Smooth muscle cell (in vitro differentiated cells): Measurements from ENCODE around the gene ARPP21. TPM values are rescaled to one million over a fixed set of nuclear protein-coding genes. Genes with fewer than 3 reads are reported as not detected.

Source experiments
- DNase-seq: peaks from one replicate; lab custom pipeline; 2025; ENCODE audit not compliant: unreplicated experiment; lab: John Stamatoyannopoulos, UW
- H2AFZ ChIP-seq: fragments of 200-600 bp; sonication (generic); 2 replicates; pipeline ENCODE4 v1.6.0; 2016; ENCODE audit warnings: antibody characterized with exemption, low read depth, mild to moderate bottlenecking
- H3F3A ChIP-seq: fragments of 200-600 bp; sonication (generic); 2 replicates; pipeline ENCODE4 v1.6.0; 2017; ENCODE audit warnings: antibody characterized with exemption, low read depth
- H3K27ac ChIP-seq: fragments of 200-600 bp; sonication (generic); 2 replicates; pipeline ENCODE4 v1.5.1; 2016; ENCODE audit warnings: low read depth, mild to moderate bottlenecking
- H3K27me3 ChIP-seq: fragments of 200-600 bp; sonication (generic); 2 replicates; pipeline ENCODE4 v1.6.1; 2016; ENCODE audit warnings: low read depth, mild to moderate bottlenecking
- H3K36me3 ChIP-seq: fragments of 200-600 bp; sonication (generic); 2 replicates; pipeline ENCODE4 v1.5.1; 2016; ENCODE audit warnings: low read depth
- H3K4me1 ChIP-seq: fragments of 200-600 bp; sonication (generic); 2 replicates; pipeline ENCODE4 v1.5.1; 2016; ENCODE audit warnings: low read depth
- H3K4me2 ChIP-seq: fragments of 200-600 bp; sonication (generic); 2 replicates; pipeline ENCODE4 v1.6.0; 2016; ENCODE audit warnings: mild to moderate bottlenecking
- H3K4me3 ChIP-seq: fragments of 200-600 bp; sonication (generic); 2 replicates; pipeline ENCODE4 v1.5.1; 2016; ENCODE audit warnings: mild to moderate bottlenecking
- H3K79me2 ChIP-seq: fragments of 200-600 bp; sonication (generic); 2 replicates; pipeline ENCODE4 v1.6.0; 2016; ENCODE audit warnings: low read depth, mild to moderate bottlenecking
- H3K9ac ChIP-seq: fragments of 200-600 bp; sonication (generic); 2 replicates; pipeline ENCODE4 v1.6.0; 2016; ENCODE audit warnings: low read depth
- H3K9me3 ChIP-seq: fragments of 200-600 bp; sonication (generic); replicated peaks from 2 replicates; pipeline ENCODE4 v1.5.1; 2016; ENCODE audit warnings: low read depth
- H4K20me1 ChIP-seq: fragments of 200-600 bp; sonication (generic); 2 replicates; pipeline ENCODE4 v1.6.0; 2016; ENCODE audit warnings: low read depth
- WGBS: methylation state at CpG from one replicate; pipeline ENCODE4 v1.1.7; 2016; ENCODE audit warnings: low lambda C conversion rate; 5-methylcytosine and 5-hydroxymethylcytosine counted together
- polyA plus RNA-seq: library from polyadenylated mRNA; unstranded; fragments of >200 nt; fragmentation: Nextera tagmentation; extraction: Ambion mirVana; gene quantifications from 2 replicates; pipeline ENCODE4 v1.2.1, GENCODE V29; 2016
- total RNA-seq: library from RNA; depleted of rRNA; stranded (reverse); fragments of >200 nt; gene quantifications from 2 replicates; pipeline ENCODE4 v1.2.3, GENCODE V29; 2014
- TF ChIP-seq, protein P1 (sequence below): fragments of 200-600 bp; sonication (generic); IDR thresholded peaks from 2 replicates; pipeline ENCODE4 v1.5.1; 2017; ENCODE audit warnings: borderline replicate concordance, mild to moderate bottlenecking, antibody characterized with exemption; ENCODE audit not compliant: insufficient read depth, poor library complexity, severe bottlenecking

The ARPP21 gene
- total and polyA plus RNA-seq, 2 experiments from 2014 or later: not detected

DNA sequence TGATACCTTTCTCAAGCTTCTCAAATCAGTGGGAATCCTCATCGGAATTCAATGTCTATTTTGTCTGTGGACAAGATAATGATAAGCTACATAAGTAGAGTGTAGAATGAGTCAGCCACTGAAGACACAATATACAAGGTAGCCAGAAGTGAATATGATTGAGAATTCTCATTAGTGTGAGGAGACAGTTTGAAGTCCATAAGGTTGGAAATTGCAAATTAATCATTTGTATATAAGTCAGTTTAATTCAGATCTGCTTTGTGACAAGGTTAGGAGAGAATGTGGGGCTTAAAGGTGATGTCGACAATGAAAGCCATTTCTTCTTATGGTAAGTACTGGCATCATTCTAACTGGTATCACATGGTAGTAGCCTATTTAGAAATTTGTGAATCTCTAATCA, 4.2 kb downstream of the ARPP21 start:
- H3K4me2 ChIP-seq: no peak overlapping the region
- H3F3A ChIP-seq: no peaks in the 10 kb centered on the region
- H3K9ac ChIP-seq: no peak overlapping the region
- no peaks in the 10 kb centered on the region for H3K4me1 ChIP-seq
- H3K36me3 ChIP-seq: no peaks in the 10 kb centered on the region
- TF ChIP-seq, protein P1, sequence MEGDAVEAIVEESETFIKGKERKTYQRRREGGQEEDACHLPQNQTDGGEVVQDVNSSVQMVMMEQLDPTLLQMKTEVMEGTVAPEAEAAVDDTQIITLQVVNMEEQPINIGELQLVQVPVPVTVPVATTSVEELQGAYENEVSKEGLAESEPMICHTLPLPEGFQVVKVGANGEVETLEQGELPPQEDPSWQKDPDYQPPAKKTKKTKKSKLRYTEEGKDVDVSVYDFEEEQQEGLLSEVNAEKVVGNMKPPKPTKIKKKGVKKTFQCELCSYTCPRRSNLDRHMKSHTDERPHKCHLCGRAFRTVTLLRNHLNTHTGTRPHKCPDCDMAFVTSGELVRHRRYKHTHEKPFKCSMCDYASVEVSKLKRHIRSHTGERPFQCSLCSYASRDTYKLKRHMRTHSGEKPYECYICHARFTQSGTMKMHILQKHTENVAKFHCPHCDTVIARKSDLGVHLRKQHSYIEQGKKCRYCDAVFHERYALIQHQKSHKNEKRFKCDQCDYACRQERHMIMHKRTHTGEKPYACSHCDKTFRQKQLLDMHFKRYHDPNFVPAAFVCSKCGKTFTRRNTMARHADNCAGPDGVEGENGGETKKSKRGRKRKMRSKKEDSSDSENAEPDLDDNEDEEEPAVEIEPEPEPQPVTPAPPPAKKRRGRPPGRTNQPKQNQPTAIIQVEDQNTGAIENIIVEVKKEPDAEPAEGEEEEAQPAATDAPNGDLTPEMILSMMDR: no peak
- no peak overlapping the region for H2AFZ ChIP-seq
- H3K4me3 ChIP-seq: no peak overlapping the region
- H3K9me3 ChIP-seq: no peaks in the 10 kb centered on the region
- peaks cover 62% of the 10 kb centered on the region for H3K27me3 ChIP-seq
- 80% methylated on average over 2 of the region's 2 CpGs for WGBS
- no peaks in the 10 kb centered on the region for H3K79me2 ChIP-seq
- H3K27ac ChIP-seq: no peak overlapping the region
- DNase-seq: no peak
- no peaks in the 10 kb centered on the region for H4K20me1 ChIP-seq

DNA sequence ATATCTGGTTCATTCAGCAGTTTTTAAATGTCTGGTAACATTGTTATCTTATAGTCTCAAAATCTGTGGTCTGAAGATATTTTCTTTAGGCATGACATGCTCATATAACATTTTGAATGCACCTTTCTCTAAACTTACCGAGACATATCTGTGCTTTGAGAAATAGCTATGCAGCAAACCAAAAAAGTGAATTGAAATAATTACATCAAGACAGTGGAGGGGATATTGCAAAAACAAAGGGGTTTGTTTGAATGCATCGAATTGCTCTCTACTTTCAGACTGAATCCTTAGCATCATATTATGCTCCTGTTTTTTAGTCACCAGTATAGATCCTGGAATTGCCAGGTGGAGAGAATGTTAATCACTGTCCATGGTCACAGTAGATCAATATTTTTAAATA, 5.1 kb downstream of the ARPP21 start:
- Histone ChIP-seq H3K79me2 (no peaks in the 10 kb centered on the region), H4K20me1 (no peaks in the 10 kb centered on the region), H3K4me1 (no peaks in the 10 kb centered on the region), H3K27ac (no peak overlapping the region), H3K4me2 (no peak overlapping the region), H3K9me3 (no peaks in the 10 kb centered on the region), H3K27me3 (peaks cover 52% of the 10 kb centered on the region), H3K36me3 (no peaks in the 10 kb centered on the region), H3K4me3 (no peak overlapping the region), H2AFZ (no peak overlapping the region), H3F3A (no peaks in the 10 kb centered on the region), H3K9ac (no peak overlapping the region)
- WGBS: 85% methylated on average over 2 of the region's 2 CpGs
- DNase-seq: no peak
- TF ChIP-seq, protein P1: no peak

DNA sequence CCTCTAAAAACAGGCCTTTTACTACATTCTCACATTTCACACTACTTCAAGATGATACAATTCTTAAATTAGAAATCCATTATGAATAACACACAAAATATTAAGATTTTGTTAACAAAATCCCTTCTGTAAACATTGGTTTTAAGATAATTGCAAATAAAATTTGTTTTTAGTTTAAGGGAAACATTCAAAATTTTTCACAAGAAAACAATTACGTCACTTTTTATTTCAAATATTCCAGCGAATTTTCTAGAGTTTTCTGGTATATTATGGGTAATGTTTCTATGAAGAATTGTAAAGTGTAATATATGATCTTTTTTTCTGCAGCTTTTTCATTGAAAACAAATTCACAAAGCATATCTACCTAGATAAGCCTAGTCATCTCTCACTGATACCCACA, 5.9 kb downstream of the ARPP21 start:
- no peaks in the 10 kb centered on the region for H4K20me1 ChIP-seq
- no peak overlapping the region for H3K4me3 ChIP-seq
- H3K27ac ChIP-seq: no peak overlapping the region
- no peaks in the 10 kb centered on the region for H3K9me3 ChIP-seq
- WGBS: 75% methylated on average over 2 of the region's 2 CpGs
- TF ChIP-seq, protein P1: no peak
- no peaks in the 10 kb centered on the region for H3K36me3 ChIP-seq
- no peaks in the 10 kb centered on the region for H3F3A ChIP-seq
- no peaks in the 10 kb centered on the region for H3K79me2 ChIP-seq
- H3K4me1 ChIP-seq: no peaks in the 10 kb centered on the region
- H3K4me2 ChIP-seq: no peak overlapping the region
- H3K9ac ChIP-seq: no peak overlapping the region
- H2AFZ ChIP-seq: no peak overlapping the region
- DNase-seq: no peak
- peaks cover 45% of the 10 kb centered on the region for H3K27me3 ChIP-seq

DNA sequence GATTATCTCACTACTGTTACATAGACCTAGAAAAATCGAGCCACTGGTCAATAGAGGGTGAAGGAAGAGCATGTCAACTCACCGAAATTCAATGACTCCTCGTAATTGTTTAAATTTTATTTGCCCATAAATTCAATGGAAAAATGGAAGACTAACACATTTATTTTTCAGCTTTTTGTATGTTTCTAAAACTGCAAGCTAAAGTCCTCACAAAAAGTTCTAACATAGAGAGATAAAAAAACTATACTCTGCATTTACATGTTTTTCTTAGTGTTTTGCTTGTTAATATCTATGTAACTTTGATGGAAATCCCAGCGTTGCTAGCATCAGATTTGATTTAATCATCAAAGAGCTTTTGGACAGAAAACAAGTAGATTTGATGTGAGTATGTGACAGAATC, 6.8 kb downstream of the ARPP21 start:
- no peak overlapping the region for H2AFZ ChIP-seq
- no peak overlapping the region for H3K27ac ChIP-seq
- no peaks in the 10 kb centered on the region for H4K20me1 ChIP-seq
- no peaks in the 10 kb centered on the region for H3F3A ChIP-seq
- no peak for DNase-seq
- no peaks in the 10 kb centered on the region for H3K36me3 ChIP-seq
- H3K79me2 ChIP-seq: no peaks in the 10 kb centered on the region
- TF ChIP-seq, protein P1: no peak
- no peaks in the 10 kb centered on the region for H3K4me1 ChIP-seq
- WGBS: 89% methylated on average over 4 of the region's 4 CpGs
- no peak overlapping the region for H3K4me2 ChIP-seq
- no peak overlapping the region for H3K4me3 ChIP-seq
- H3K27me3 ChIP-seq: peaks cover 36% of the 10 kb centered on the region
- H3K9ac ChIP-seq: no peak overlapping the region
- no peaks in the 10 kb centered on the region for H3K9me3 ChIP-seq
